H1 (cell line): ENCODE measurements around the gene LRRC40. TPM values are rescaled to one million over a fixed set of nuclear protein-coding genes. Genes with fewer than 3 reads are reported as not detected.

Experiments
- CTCF ChIA-PET: fragments of 300-600 bp; sonication (Branson Sonifier 250); formaldehyde crosslinking; loops from one replicate; lab custom pipeline; 2021; ENCODE audit not compliant: partially characterized antibody; lab: Charles Lee
- POLR2A ChIA-PET: fragments of 300-600 bp; sonication (Branson Sonifier 250); formaldehyde crosslinking; loops from one replicate; lab custom pipeline; 2021; ENCODE audit warnings: inconsistent platforms; ENCODE audit not compliant: partially characterized antibody; lab: Charles Lee
- DNase-seq, 2 experiments: peaks; one replicate each; pipeline versions ENCODE4 v3.0.0 to v3.0.0-alpha.2; 2010 to 2022; ENCODE audit warnings: low spot score in 2 of 2, low read depth in 1 of 2, mixed read lengths in 1 of 2
- FAIRE-seq: peaks from 2 replicates; lab custom pipeline; 2011; peaks lifted over from hg19 to GRCh38; lab: Jason Lieb, UNC
- H2AFZ ChIP-seq: 2 replicates; pipeline ENCODE4 v1.8.1; 2012; ENCODE audit warnings: low read length, inconsistent platforms
- H2AK5ac ChIP-seq: 2 replicates; pipeline ENCODE4 v1.6.1; 2013; ENCODE audit warnings: low read depth, low read length
- H2BK120ac ChIP-seq: replicated peaks from 2 replicates; pipeline ENCODE3; 2013; ENCODE audit warnings: low read depth, low read length, inconsistent platforms
- H2BK12ac ChIP-seq: 2 replicates; pipeline ENCODE4 v1.6.1; 2013; ENCODE audit warnings: low read depth, low read length
- H2BK15ac ChIP-seq: 2 replicates; pipeline ENCODE4 v1.6.1; 2013; ENCODE audit warnings: low read length
- H2BK20ac ChIP-seq: 2 replicates; pipeline ENCODE4 v1.6.1; 2013; ENCODE audit warnings: low read length
- H2BK5ac ChIP-seq: 2 replicates; pipeline ENCODE4 v1.6.1; 2013; ENCODE audit warnings: low read depth, low read length
- H3K14ac ChIP-seq: 2 replicates; pipeline ENCODE4 v1.6.1; 2013; ENCODE audit warnings: inconsistent platforms; ENCODE audit not compliant: insufficient read length
- H3K18ac ChIP-seq: 2 replicates; pipeline ENCODE4 v1.6.1; 2013; ENCODE audit warnings: low read length; ENCODE audit errors: extremely low read depth
- H3K23ac ChIP-seq: 2 replicates; pipeline ENCODE4 v1.6.1; 2013; ENCODE audit warnings: inconsistent platforms; ENCODE audit not compliant: insufficient read length
- H3K23me2 ChIP-seq: 2 replicates; pipeline ENCODE4 v1.6.1; 2013; ENCODE audit warnings: low read depth, low read length
- H3K27ac ChIP-seq: 2 replicates; pipeline ENCODE4 v1.6.1; 2011; ENCODE audit warnings: low read depth, low read length, inconsistent platforms
- H3K27me3 ChIP-seq, 4 experiments: replicated peaks in 1 of 4; 1 replicate in 1 of 4; 2 replicates in 3 of 4; pipeline versions ENCODE4 v1.6.1 to v1.8.1; 2011 to 2013; ENCODE audit warnings: low read length in 3 of 4, mild to moderate bottlenecking in 3 of 4, inconsistent platforms in 2 of 4, mixed read lengths in 2 of 4, moderate library complexity in 1 of 4; ENCODE audit not compliant: control insufficient read depth in 3 of 4, insufficient read depth in 3 of 4; ENCODE audit errors: extremely low read depth in 1 of 4
- H3K36me3 ChIP-seq, 4 experiments: 2 replicates each; pipeline versions ENCODE4 v1.6.1 to v1.8.1; 2011 to 2013; ENCODE audit warnings: mild to moderate bottlenecking in 4 of 4, low read length in 3 of 4, moderate library complexity in 2 of 4, control low read depth in 1 of 4, inconsistent platforms in 1 of 4; ENCODE audit not compliant: insufficient read depth in 4 of 4, control insufficient read depth in 2 of 4
- H3K4ac ChIP-seq: replicated peaks from 2 replicates; pipeline ENCODE3; 2013; ENCODE audit warnings: low read length, low read depth, mixed read lengths, inconsistent platforms; ENCODE audit not compliant: insufficient read length
- H3K4me1 ChIP-seq, 4 experiments: replicated peaks in 1 of 4; 1 replicate in 1 of 4; 2 replicates in 3 of 4; pipeline versions ENCODE4 v1.6.1 to v1.8.1; 2011 to 2013; ENCODE audit warnings: low read length in 3 of 4, inconsistent platforms in 2 of 4, mixed read lengths in 1 of 4; ENCODE audit not compliant: insufficient read depth in 4 of 4, control insufficient read depth in 3 of 4
- H3K4me2 ChIP-seq, 2 experiments: 2 replicates each; pipeline versions ENCODE4 v1.6.1 to v1.8.1; 2011 to 2013; ENCODE audit warnings: low read depth in 2 of 2, low read length in 2 of 2, control low read depth in 1 of 2, inconsistent platforms in 1 of 2, mild to moderate bottlenecking in 1 of 2; ENCODE audit not compliant: insufficient read depth in 1 of 2
- H3K4me3 ChIP-seq, 4 experiments: fragments of 200-600, 300-600 bp in 1 of 4; sonication (generic), shearing (Covaris generic), sonication (Bioruptor Twin) in 1 of 4; 2 replicates each; pipeline versions ENCODE4 v1.5.1 to v1.8.1; 2011 to 2016; ENCODE audit warnings: low read length in 4 of 4, low read depth in 3 of 4, control low read depth in 2 of 4, inconsistent platforms in 2 of 4, mild to moderate bottlenecking in 2 of 4, mixed read lengths in 1 of 4, moderate library complexity in 1 of 4; ENCODE audit not compliant: insufficient read depth in 2 of 4; ENCODE audit errors: extremely low read depth in 1 of 4
- H3K56ac ChIP-seq: replicated peaks from 2 replicates; pipeline ENCODE3; 2013; ENCODE audit warnings: low read depth, mild to moderate bottlenecking, mixed read lengths, low read length, inconsistent platforms; ENCODE audit not compliant: insufficient read length
- H3K79me1 ChIP-seq: 2 replicates; pipeline ENCODE4 v1.6.1; 2013; ENCODE audit warnings: low read depth, low read length, control low read depth
- H3K79me2 ChIP-seq, 2 experiments: 2 replicates each; pipeline versions ENCODE4 v1.6.1 to v1.8.1; 2012 to 2013; ENCODE audit warnings: low read length in 2 of 2, mild to moderate bottlenecking in 2 of 2, inconsistent platforms in 1 of 2; ENCODE audit not compliant: insufficient read depth in 2 of 2, control insufficient read depth in 1 of 2
- H3K9ac ChIP-seq, 4 experiments: replicated peaks in 1 of 4; 1 replicate in 1 of 4; 2 replicates in 3 of 4; pipeline versions ENCODE4 v1.6.1 to v1.8.1; 2011 to 2013; ENCODE audit warnings: low read depth in 3 of 4, low read length in 3 of 4, control low read depth in 2 of 4, mild to moderate bottlenecking in 2 of 4, moderate library complexity in 2 of 4, inconsistent platforms in 1 of 4; ENCODE audit errors: extremely low read depth in 1 of 4
- H3K9me3 ChIP-seq, 2 experiments: 2 replicates each; pipeline versions ENCODE4 v1.6.1 to v1.8.1; 2012 to 2013; ENCODE audit warnings: mild to moderate bottlenecking in 2 of 2, moderate library complexity in 2 of 2, control low read depth in 1 of 2, inconsistent platforms in 1 of 2, low read depth in 1 of 2, low read length in 1 of 2, mixed read lengths in 1 of 2; ENCODE audit not compliant: insufficient read depth in 2 of 2
- H4K20me1 ChIP-seq, 2 experiments: replicated peaks in 1 of 2; 2 replicates each; pipeline versions ENCODE3 to v1.8.1; 2011 to 2013; ENCODE audit warnings: inconsistent platforms in 2 of 2, low read length in 2 of 2, mild to moderate bottlenecking in 1 of 2; ENCODE audit not compliant: insufficient read depth in 2 of 2, control insufficient read depth in 1 of 2
- H4K5ac ChIP-seq: 2 replicates; pipeline ENCODE4 v1.6.1; 2013; ENCODE audit warnings: low read length, low read depth, mixed read lengths, inconsistent platforms; ENCODE audit not compliant: insufficient read length
- H4K8ac ChIP-seq: 2 replicates; pipeline ENCODE4 v1.8.0; 2013; ENCODE audit warnings: mild to moderate bottlenecking, moderate library complexity, low read length, inconsistent platforms; ENCODE audit not compliant: insufficient read depth; ENCODE audit errors: extremely low read depth
- H4K91ac ChIP-seq: replicated peaks from 2 replicates; pipeline ENCODE3; 2013; ENCODE audit warnings: low read length, mixed read lengths, inconsistent platforms; ENCODE audit not compliant: insufficient read length
- BACH1 ChIP-seq: IDR thresholded peaks from 2 replicates; pipeline ENCODE4 v1.6.1; 2012; ENCODE audit warnings: low read length, improper control_type of control experiment
- BRCA1 ChIP-seq: IDR thresholded peaks from 2 replicates; pipeline ENCODE4 v1.6.1; 2012; ENCODE audit warnings: low read depth, low read length, improper control_type of control experiment
- EP300 ChIP-seq, 2 experiments: IDR thresholded peaks; 1 replicate in 1 of 2; 2 replicates in 1 of 2; pipeline ENCODE4 v1.6.1; 2011 to 2012; ENCODE audit warnings: low read depth in 2 of 2, low read length in 2 of 2, mild to moderate bottlenecking in 2 of 2, borderline replicate concordance in 1 of 2, inconsistent platforms in 1 of 2, moderate library complexity in 1 of 2
- GABPA ChIP-seq: IDR thresholded peaks from 2 replicates; pipeline ENCODE4 v1.6.1; 2011; ENCODE audit warnings: mild to moderate bottlenecking, low read length, moderate library complexity, borderline replicate concordance; ENCODE audit not compliant: insufficient read depth
- KDM1A ChIP-seq: fragments of 200-600, 300-600 bp; sonication (generic); IDR thresholded peaks from 2 replicates; pipeline ENCODE4 v1.7.1; 2016; ENCODE audit warnings: mild to moderate bottlenecking, low read length, borderline replicate concordance
- MAX ChIP-seq: IDR thresholded peaks from 2 replicates; pipeline ENCODE4 v1.6.1; 2012; ENCODE audit warnings: inconsistent platforms
- POLR2A ChIP-seq, 2 experiments: IDR thresholded peaks; 1 replicate in 1 of 2; 2 replicates in 1 of 2; pipeline ENCODE4 v1.6.1; 2011; ENCODE audit warnings: low read depth in 2 of 2, low read length in 2 of 2, mild to moderate bottlenecking in 2 of 2; ENCODE audit errors: control extremely low read depth in 1 of 2
- RAD21 ChIP-seq, 2 experiments: IDR thresholded peaks in 1 of 2; conservative IDR thresholded peaks in 1 of 2; 2 replicates each; pipeline ENCODE4 v1.6.1; 2011; ENCODE audit warnings: low read depth in 2 of 2, low read length in 2 of 2, improper control_type of control experiment in 1 of 2, inconsistent platforms in 1 of 2, mild to moderate bottlenecking in 1 of 2, moderate library complexity in 1 of 2
- RNF2 ChIP-seq: fragments of 200-900, 300-1000 bp; sonication (generic); IDR thresholded peaks from 2 replicates; pipeline ENCODE4 v1.7.1; 2016; ENCODE audit warnings: borderline replicate concordance, low read depth, mild to moderate bottlenecking, antibody characterized with exemption, low read length; ENCODE audit not compliant: poor library complexity, severe bottlenecking; ENCODE audit errors: missing control alignments
- polyA plus RNA-seq, 7 experiments: library from polyadenylated mRNA; depleted of rRNA in 3 of 7; stranded (reverse) in 5 of 7; unstranded in 2 of 7; fragments of >200 nt in 5 of 7; fragments of 200-250 nt in 2 of 7; gene quantifications; 1 replicate in 5 of 7; 2 replicates in 1 of 7; 4 replicates in 1 of 7; pipeline versions ENCODE4 v1.2.1 to v1.2.3, GENCODE V29; 2011 to 2013; ENCODE audit warnings: missing spikeins in 2 of 7, mixed read lengths in 2 of 7
- total RNA-seq: library from RNA; stranded (reverse); fragmentation: NEBNext Ultra II Directional; extraction: Animal tissue kit (Norgen Biotek cat#: 25700); gene quantifications from 2 replicates; pipeline ENCODE4 v1.2.1, GENCODE V29; 2021
- TF ChIP-seq, protein P1 (sequence below), 3 experiments: IDR thresholded peaks; 1 replicate in 2 of 3; 2 replicates in 1 of 3; pipeline versions ENCODE4 v1.5.1 to v1.6.1; 2011; ENCODE audit warnings: low read length in 3 of 3, mild to moderate bottlenecking in 3 of 3, inconsistent platforms in 2 of 3, low read depth in 1 of 3, moderate library complexity in 1 of 3; ENCODE audit not compliant: insufficient read depth in 1 of 3; ENCODE audit errors: control extremely low read depth in 1 of 3

Gene LRRC40
- total and polyA plus RNA-seq, 2 of the 8 experiments (the other 6 are each of a cell fraction or from before 2014, with no cell fraction given): 13.4 to 30.8 TPM

- Histone ChIP-seq H3K4me2 (no peak overlapping the region), H3K27me3 (no peaks in the 10 kb centered on the region)
- CTCF ChIA-PET: interaction anchor here (1.5 kb wide), 1 partner anchor 9 kb away, joined by 4 read pairs; the partner anchor contains the start of gene SRSF11
- no peak for TF ChIP-seq GABPA
- no peak for TF ChIP-seq BRCA1
- TF ChIP-seq, protein P1, sequence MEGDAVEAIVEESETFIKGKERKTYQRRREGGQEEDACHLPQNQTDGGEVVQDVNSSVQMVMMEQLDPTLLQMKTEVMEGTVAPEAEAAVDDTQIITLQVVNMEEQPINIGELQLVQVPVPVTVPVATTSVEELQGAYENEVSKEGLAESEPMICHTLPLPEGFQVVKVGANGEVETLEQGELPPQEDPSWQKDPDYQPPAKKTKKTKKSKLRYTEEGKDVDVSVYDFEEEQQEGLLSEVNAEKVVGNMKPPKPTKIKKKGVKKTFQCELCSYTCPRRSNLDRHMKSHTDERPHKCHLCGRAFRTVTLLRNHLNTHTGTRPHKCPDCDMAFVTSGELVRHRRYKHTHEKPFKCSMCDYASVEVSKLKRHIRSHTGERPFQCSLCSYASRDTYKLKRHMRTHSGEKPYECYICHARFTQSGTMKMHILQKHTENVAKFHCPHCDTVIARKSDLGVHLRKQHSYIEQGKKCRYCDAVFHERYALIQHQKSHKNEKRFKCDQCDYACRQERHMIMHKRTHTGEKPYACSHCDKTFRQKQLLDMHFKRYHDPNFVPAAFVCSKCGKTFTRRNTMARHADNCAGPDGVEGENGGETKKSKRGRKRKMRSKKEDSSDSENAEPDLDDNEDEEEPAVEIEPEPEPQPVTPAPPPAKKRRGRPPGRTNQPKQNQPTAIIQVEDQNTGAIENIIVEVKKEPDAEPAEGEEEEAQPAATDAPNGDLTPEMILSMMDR (IDR thresholded peaks at IDR 0.05; ENCODE audit: control extremely low read depth in 1 of 3, insufficient read depth in 1 of 3, low read depth in 1 of 3, low read length in 3 of 3): no peak
- no peak for TF ChIP-seq RAD21 (IDR thresholded peaks at IDR 0.05 in 1 of 2, conservative IDR thresholded peaks at IDR 0.05 in 1 of 2; ENCODE audit: low read depth in 2 of 2, low read length in 2 of 2)
- TF ChIP-seq MAX: no peak
- TF ChIP-seq EP300 (IDR thresholded peaks at IDR 0.05; ENCODE audit: borderline replicate concordance in 1 of 2, low read depth in 2 of 2, low read length in 2 of 2): no peak
- no peak for TF ChIP-seq RNF2
- no peak for TF ChIP-seq KDM1A
- TF ChIP-seq POLR2A (IDR thresholded peaks at IDR 0.05; ENCODE audit: control extremely low read depth in 1 of 2, low read depth in 2 of 2, low read length in 2 of 2): no peak
- no peak for TF ChIP-seq BACH1
These were observed 6.2 kb upstream of the LRRC40 start for GRCh38 chr1:70211541-70211940.

More at GRCh38 chr1:70211541-70211940, 6.2 kb upstream of the LRRC40 start:
- Histone ChIP-seq H3K23ac (no peak overlapping the region), H3K27ac (no peak overlapping the region), H3K36me3 (peaks cover 0 to 11% (median 1%) of the 10 kb centered on the region in 4 experiments; a peak in 3 of 8 replicates), H3K56ac (no peak overlapping the region), H3K9ac (no peak overlapping the region), H3K9me3 (no peaks in the 10 kb centered on the region), H3K4ac (no peak overlapping the region), H3K79me1 (peaks cover 2% of the 10 kb centered on the region; the same call in 1 of the 2 replicates), H2AK5ac (no peak overlapping the region), H2BK20ac (no peak overlapping the region), H3K79me2 (peaks cover 10 to 98% of the 10 kb centered on the region in 2 experiments), H4K8ac (no peak overlapping the region), H3K14ac (no peak overlapping the region), H2BK15ac (no peak overlapping the region), H2BK12ac (no peak overlapping the region), H2BK120ac (no peak overlapping the region), H4K5ac (no peak overlapping the region), H3K4me1 (peaks cover 0 to 6% (median 0%) of the 10 kb centered on the region in 4 experiments; a peak in 1 of 7 replicates), H4K91ac (no peak overlapping the region), H3K23me2 (no peaks in the 10 kb centered on the region), H3K4me3 (no peak overlapping the region), H4K20me1 (peaks cover 0 to 1% of the 10 kb centered on the region in 2 experiments), H2AFZ (no peak overlapping the region), H2BK5ac (no peak overlapping the region), H3K18ac (no peak overlapping the region)
- no peak for DNase-seq
- no peak for FAIRE-seq
- POLR2A ChIA-PET: interaction anchor here (8.5 kb wide), 1 partner anchor 9 kb away, joined by 67 read pairs; the partner anchor contains the start of gene SRSF11
